ENCODE measurements around the gene NR2C2. TPM values are rescaled to one million over a fixed set of nuclear protein-coding genes. Genes with fewer than 3 reads are reported as not detected.
"Not testable (repeated sequence)": the region's sequence is repeated elsewhere in the genome, so short reads cannot be mapped to it uniquely, and the experiment has no call there.

The NR2C2 gene
- total RNA-seq, 4 donors from 2014 or later: 32.2 to 60.6 (median 47.8) TPM

DNA sequence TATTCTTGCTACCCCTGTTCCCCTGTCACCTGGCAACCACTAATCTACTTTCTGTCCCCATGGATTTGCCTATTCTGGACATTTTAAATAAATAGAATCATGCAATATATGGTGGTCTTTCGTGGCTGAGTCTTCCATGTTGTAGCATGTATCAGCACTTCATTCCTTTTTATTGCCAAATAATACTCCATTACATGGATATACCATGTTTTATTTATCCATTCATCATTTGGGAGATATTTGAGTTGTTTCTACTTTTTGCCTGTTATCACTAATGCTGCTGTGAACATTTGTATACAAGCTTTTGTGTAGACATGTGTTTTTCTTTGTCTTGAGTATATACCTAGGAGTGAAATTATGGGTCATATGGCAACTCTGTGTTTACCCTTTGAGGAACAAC lies 50.6 kb downstream of the NR2C2 start:
- Histone ChIP-seq H3K4me1 (no peaks in the 10 kb centered on the region), H3K9me3 (no peaks in the 10 kb centered on the region), H3K36me3 (no peaks in the 10 kb centered on the region), H3K27me3 (no peaks in the 10 kb centered on the region), H3K27ac (no peak overlapping the region), H3K4me3 (no peak overlapping the region)
- TF ChIP-seq POLR2A (IDR thresholded peaks at IDR 0.05) (no peak), EP300 (IDR thresholded peaks at IDR 0.05; ENCODE audit: low read depth) (no peak), POLR2AphosphoS5 (IDR thresholded peaks at IDR 0.05) (no peak)
- TF ChIP-seq, protein P1, sequence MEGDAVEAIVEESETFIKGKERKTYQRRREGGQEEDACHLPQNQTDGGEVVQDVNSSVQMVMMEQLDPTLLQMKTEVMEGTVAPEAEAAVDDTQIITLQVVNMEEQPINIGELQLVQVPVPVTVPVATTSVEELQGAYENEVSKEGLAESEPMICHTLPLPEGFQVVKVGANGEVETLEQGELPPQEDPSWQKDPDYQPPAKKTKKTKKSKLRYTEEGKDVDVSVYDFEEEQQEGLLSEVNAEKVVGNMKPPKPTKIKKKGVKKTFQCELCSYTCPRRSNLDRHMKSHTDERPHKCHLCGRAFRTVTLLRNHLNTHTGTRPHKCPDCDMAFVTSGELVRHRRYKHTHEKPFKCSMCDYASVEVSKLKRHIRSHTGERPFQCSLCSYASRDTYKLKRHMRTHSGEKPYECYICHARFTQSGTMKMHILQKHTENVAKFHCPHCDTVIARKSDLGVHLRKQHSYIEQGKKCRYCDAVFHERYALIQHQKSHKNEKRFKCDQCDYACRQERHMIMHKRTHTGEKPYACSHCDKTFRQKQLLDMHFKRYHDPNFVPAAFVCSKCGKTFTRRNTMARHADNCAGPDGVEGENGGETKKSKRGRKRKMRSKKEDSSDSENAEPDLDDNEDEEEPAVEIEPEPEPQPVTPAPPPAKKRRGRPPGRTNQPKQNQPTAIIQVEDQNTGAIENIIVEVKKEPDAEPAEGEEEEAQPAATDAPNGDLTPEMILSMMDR (IDR thresholded peaks at IDR 0.05): no peak
- intact Hi-C loops (cut with DNase I; ENCODE audit: low total_unique reads) (no loop called here), in situ Hi-C loops (cut with MboI; ENCODE audit: low pct_ligation_motif_present in 1 of 4, low pct_unique_long_range_greater_than_20kb in 1 of 4, low sequenced_read_pairs in 3 of 4) (no loop called here)
- no peak for DNase-seq
- 100% methylated on average over 1 of the region's 1 CpG for WGBS, 2 donors (ENCODE audit: low coverage in 1 of 2)

DNA sequence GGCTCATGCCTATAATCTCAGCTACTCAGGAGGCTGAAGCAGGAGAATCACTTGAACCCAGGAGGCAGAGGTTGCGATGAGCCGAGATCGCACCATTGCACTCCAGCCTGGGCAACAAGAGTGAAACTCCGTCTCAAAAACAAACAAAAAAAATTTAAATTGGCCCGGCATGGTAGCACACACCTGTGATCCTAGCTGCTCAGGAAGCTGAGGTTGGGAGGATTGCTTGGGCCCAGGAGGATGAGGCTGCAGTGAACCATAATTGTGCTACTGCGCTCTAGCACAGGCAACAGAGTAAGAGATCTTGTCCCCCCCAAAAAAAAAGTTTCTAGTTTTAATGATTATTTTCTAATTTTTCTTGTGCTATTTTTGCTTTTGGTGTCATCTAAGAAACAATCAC lies 51.8 kb downstream of the NR2C2 start:
- H3K4me3 ChIP-seq; H3K27me3 ChIP-seq; intact Hi-C loops (cut with DNase I; ENCODE audit: low total_unique reads); H3K36me3 ChIP-seq; in situ Hi-C loops (cut with MboI; ENCODE audit: low pct_ligation_motif_present in 1 of 4, low pct_unique_long_range_greater_than_20kb in 1 of 4, low sequenced_read_pairs in 3 of 4); H3K27ac ChIP-seq; H3K4me1 ChIP-seq; DNase-seq; H3K9me3 ChIP-seq: not testable (repeated sequence)
- WGBS, 2 donors (ENCODE audit: low coverage in 1 of 2): 88 to 89% methylated on average over 3 to 6 of the region's 6 CpGs

DNA sequence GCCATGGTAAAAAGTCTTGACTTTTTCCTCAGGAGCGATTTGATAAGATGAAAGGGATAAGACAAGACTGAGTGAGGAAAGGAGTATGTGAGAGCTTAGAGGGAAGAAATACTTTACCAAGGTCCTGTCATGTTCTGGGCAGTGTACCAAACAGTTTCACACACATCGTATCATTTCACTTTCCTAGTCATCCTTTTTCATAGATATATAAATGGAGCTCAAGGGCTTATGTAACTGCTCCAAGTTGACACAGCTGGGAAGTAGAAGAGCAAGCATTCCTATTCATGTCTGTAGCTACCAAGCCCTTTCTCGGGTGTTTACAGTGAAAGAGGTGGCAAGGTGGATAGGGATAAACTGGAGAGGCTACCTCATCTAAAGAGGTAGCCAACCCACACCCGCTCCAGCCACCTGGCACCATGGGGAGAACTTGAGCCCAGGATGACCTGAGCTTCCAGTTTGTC lies 60.3 kb downstream of the NR2C2 start:
- no peak for TF ChIP-seq POLR2A (IDR thresholded peaks at IDR 0.05)
- DNase-seq: no peak
- no peak overlapping the region for H3K27ac ChIP-seq
- in situ Hi-C loops (cut with MboI; ENCODE audit: low pct_ligation_motif_present in 1 of 4, low pct_unique_long_range_greater_than_20kb in 1 of 4, low sequenced_read_pairs in 3 of 4): no loop called here
- H3K36me3 ChIP-seq: peaks cover 0 to 13% (median 4%) of the 10 kb centered on the region in 4 donors
- H3K4me3 ChIP-seq: no peak overlapping the region
- H3K9me3 ChIP-seq: peaks cover 0 to 6% of the 10 kb centered on the region in 2 donors
- 73 to 100% methylated on average over 1 to 4 of the region's 4 CpGs for WGBS, 2 donors (ENCODE audit: low coverage in 1 of 2)
- H3K27me3 ChIP-seq: no peaks in the 10 kb centered on the region
- intact Hi-C loops (cut with DNase I; ENCODE audit: low total_unique reads): no loop called here
- no peaks in the 10 kb centered on the region for H3K4me1 ChIP-seq

DNA sequence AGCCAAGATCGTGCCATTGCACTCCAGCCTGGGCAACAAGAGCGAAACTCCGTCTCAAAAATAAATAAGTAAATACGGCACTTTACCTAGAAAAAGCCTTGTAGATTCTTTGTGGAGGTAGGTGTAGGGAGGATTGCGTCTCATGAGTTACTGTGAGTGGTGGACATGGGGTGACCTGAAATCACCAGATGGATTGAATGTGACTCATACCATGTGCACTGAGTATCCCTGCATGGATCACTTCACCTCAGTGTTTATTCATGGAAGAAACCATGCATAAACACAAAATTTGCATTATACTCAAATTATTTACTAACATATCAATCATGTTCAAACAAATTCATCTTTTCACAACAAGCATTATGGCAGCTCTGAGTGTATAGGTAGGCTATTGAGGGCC lies 61.8 kb downstream of the NR2C2 start:
- intact Hi-C loops (cut with DNase I; ENCODE audit: low total_unique reads): no loop called here
- in situ Hi-C loops (cut with MboI; ENCODE audit: low pct_ligation_motif_present in 1 of 4, low pct_unique_long_range_greater_than_20kb in 1 of 4, low sequenced_read_pairs in 3 of 4): no loop called here
- H3K36me3 ChIP-seq: peaks cover 0 to 20% (median 8%) of the 10 kb centered on the region in 4 donors
- H3K27ac ChIP-seq: no peak overlapping the region
- no peak overlapping the region for H3K4me3 ChIP-seq
- no peaks in the 10 kb centered on the region for H3K27me3 ChIP-seq
- DNase-seq: no peak
- 91 to 95% methylated on average over 4 to 5 of the region's 5 CpGs for WGBS, 2 donors (ENCODE audit: low coverage in 1 of 2)
- H3K4me1 ChIP-seq: no peaks in the 10 kb centered on the region
- H3K9me3 ChIP-seq: peaks cover 0 to 5% of the 10 kb centered on the region in 2 donors
- TF ChIP-seq POLR2AphosphoS5 (IDR thresholded peaks at IDR 0.05): no peak
- no peak for TF ChIP-seq EP300 (IDR thresholded peaks at IDR 0.05; ENCODE audit: low read depth)
- TF ChIP-seq POLR2A (IDR thresholded peaks at IDR 0.05): no peak
- TF ChIP-seq, protein P1 (IDR thresholded peaks at IDR 0.05): no peak

DNA sequence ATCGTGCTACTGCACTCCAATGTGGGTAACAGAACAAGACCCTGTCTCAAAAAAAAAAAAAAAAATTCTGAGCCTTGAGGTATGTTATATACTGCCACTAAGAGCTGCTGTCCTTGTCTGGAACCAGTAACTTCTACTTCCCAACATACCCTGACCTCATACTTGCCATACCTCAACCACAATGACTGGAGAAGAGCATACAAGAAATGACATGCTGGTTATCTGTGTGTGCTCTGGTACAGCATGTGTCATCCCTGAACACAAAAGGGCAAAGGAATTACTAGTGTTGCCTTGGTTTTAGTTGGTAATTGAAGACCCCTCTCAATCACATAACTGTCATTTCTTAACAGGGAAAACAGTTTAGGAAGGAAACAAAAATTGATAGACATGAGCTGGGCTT lies 63.3 kb downstream of the NR2C2 start:
- intact Hi-C loops (cut with DNase I; ENCODE audit: low total_unique reads) (no loop called here), in situ Hi-C loops (cut with MboI; ENCODE audit: low pct_ligation_motif_present in 1 of 4, low pct_unique_long_range_greater_than_20kb in 1 of 4, low sequenced_read_pairs in 3 of 4) (no loop called here)
- 96 to 100% methylated on average over 1 of the region's 1 CpG for WGBS, 2 donors (ENCODE audit: low coverage in 1 of 2)
- Histone ChIP-seq H3K4me1 (no peaks in the 10 kb centered on the region), H3K4me3 (no peak overlapping the region), H3K27me3 (no peaks in the 10 kb centered on the region), H3K27ac (no peak overlapping the region), H3K36me3 (peaks cover 0 to 30% (median 11%) of the 10 kb centered on the region in 4 donors), H3K9me3 (no peaks in the 10 kb centered on the region)
- TF ChIP-seq POLR2AphosphoS5 (IDR thresholded peaks at IDR 0.05): no peak
- no peak for TF ChIP-seq POLR2A (IDR thresholded peaks at IDR 0.05)
- no peak for TF ChIP-seq EP300 (IDR thresholded peaks at IDR 0.05; ENCODE audit: low read depth)
- TF ChIP-seq, protein P1 (IDR thresholded peaks at IDR 0.05): no peak
- no peak for DNase-seq

Measured in transverse colon (tissue), 4 donors.